Glutamatergic neuron (in vitro differentiated cells): Measurements from ENCODE around the gene TMPRSS6. TPM values are rescaled to one million over a fixed set of nuclear protein-coding genes. Genes with fewer than 3 reads are reported as not detected.

Experiments
- DNase-seq: peaks from one replicate; pipeline ENCODE4 v3.0.0; 2022
- H3K27ac Mint-ChIP-seq: one replicate; pipeline ENCODE4 v1.8.0; 2020; ENCODE audit warnings: mild to moderate bottlenecking, mixed read lengths, inconsistent platforms; ENCODE audit not compliant: unreplicated experiment
- H3K27me3 Mint-ChIP-seq: one replicate; pipeline ENCODE4 v1.8.0; 2020; ENCODE audit warnings: mild to moderate bottlenecking, moderate library complexity, mixed read lengths, inconsistent platforms; ENCODE audit not compliant: unreplicated experiment
- H3K36me3 Mint-ChIP-seq: one replicate; pipeline ENCODE4 v1.8.0; 2020; ENCODE audit warnings: mild to moderate bottlenecking, mixed read lengths, inconsistent platforms; ENCODE audit not compliant: unreplicated experiment
- H3K4me1 Mint-ChIP-seq: one replicate; pipeline ENCODE4 v1.8.0; 2020; ENCODE audit warnings: mild to moderate bottlenecking, low read depth, mixed read lengths, inconsistent platforms; ENCODE audit not compliant: unreplicated experiment
- H3K4me3 Mint-ChIP-seq: one replicate; pipeline ENCODE4 v1.8.0; 2020; ENCODE audit warnings: mild to moderate bottlenecking, mixed read lengths, inconsistent platforms; ENCODE audit not compliant: unreplicated experiment
- H3K9me3 Mint-ChIP-seq: one replicate; pipeline ENCODE4 v1.8.0; 2020; ENCODE audit warnings: mild to moderate bottlenecking, moderate library complexity, mixed read lengths, inconsistent platforms; ENCODE audit not compliant: unreplicated experiment
- CTCF ChIP-seq: fragments of 200-600 bp; sonication (generic); IDR thresholded peaks from one replicate; pipeline ENCODE4 v1.5.0; 2021; ENCODE audit not compliant: partially characterized antibody, unreplicated experiment
- total RNA-seq: library from RNA; stranded (reverse); fragmentation: NEBNext Ultra II Directional; extraction: Animal tissue kit (Norgen Biotek cat#: 25700); gene quantifications from one replicate; pipeline ENCODE4 v1.2.1, GENCODE V29; 2021; ENCODE audit not compliant: unreplicated experiment

TMPRSS6 gene
- total RNA-seq, 1 donor from 2014 or later: 0.12 TPM

DNA sequence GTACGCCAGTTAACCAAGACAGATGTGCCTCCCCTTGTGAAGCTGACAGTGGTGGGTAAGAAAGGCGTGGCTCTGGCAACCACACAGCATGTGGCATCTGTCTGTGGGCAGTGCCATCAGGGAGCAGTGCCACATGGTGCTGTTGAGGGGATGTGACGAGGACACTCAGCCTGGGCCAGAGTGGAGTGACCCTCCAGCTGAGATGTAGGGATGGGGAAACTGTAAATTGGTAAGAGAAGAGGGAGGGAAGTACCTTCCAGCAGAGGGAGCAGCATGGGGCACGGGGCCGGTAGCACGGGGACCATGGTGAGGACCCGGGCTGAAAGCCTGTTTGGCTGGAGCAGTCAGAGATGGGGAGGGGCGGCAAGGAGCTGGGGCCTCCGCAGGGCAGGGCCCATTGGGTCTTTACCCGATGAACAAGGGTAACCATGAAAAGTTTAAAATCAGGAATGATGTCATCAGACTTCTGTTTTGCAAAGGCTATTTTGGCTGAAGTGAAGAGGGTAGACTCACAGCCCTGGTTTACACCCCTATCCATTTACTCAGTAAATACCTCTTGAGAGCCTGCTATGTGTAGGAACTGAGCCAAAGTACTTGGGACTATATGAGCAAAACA lies 10.4 kb downstream of the TMPRSS6 start:
- no peak for TF ChIP-seq CTCF
- H3K27me3 Mint-ChIP-seq: peaks cover 17% of the 10 kb centered on the region
- no peak overlapping the region for H3K27ac Mint-ChIP-seq
- peaks cover 7% of the 10 kb centered on the region for H3K9me3 Mint-ChIP-seq
- no peak overlapping the region for H3K4me3 Mint-ChIP-seq
- peaks cover 15% of the 10 kb centered on the region for H3K4me1 Mint-ChIP-seq
- H3K36me3 Mint-ChIP-seq: no peaks in the 10 kb centered on the region
- no peak for DNase-seq

DNA sequence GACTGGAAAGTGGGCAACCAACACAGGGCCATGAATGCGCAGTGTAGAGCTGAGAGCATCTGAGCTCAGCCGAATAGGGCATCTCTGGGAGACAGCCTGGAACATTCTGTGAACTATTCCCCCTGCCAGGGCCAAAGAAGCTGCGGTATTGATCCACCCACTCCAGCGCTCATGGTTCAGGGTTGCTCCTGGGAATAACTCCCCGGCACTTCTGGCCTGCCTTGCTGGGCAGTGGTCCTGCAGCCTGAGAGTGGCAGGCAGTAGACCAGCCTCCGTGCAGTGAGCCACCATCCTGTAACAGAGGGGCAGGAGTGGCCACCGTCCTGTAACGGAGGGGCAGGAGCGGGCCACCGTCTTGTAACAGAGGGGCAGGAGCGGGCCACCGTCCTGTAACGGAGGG lies 12.2 kb downstream of the TMPRSS6 start:
- peak overlapping the region; percentile 38 for H3K4me3 Mint-ChIP-seq
- H3K4me1 Mint-ChIP-seq: peaks cover 19% of the 10 kb centered on the region
- no peak overlapping the region for H3K27ac Mint-ChIP-seq
- TF ChIP-seq CTCF: no peak
- H3K36me3 Mint-ChIP-seq: no peaks in the 10 kb centered on the region
- peaks cover 7% of the 10 kb centered on the region for H3K9me3 Mint-ChIP-seq
- peaks cover 14% of the 10 kb centered on the region for H3K27me3 Mint-ChIP-seq
- DNase-seq: peak; percentile 64

DNA sequence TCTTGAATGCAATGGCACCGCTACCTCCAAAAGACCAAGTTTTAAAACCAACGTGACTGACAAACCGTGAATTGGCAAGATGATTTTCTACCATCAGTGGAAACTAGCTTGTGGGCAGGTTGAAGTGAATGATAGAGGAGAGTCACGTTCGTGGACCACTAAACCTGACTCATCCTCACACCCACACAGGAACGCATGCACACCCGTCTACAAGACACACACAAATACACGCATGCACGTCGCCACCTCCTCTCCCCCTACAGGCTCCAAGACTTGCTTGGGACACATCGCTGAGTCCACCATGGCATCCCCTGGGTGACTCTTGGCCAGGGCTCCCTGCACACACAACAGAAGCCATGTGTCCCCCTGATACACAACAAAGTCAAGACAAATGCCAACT lies 14.4 kb downstream of the TMPRSS6 start:
- peaks cover 11% of the 10 kb centered on the region for H3K9me3 Mint-ChIP-seq
- no peak for DNase-seq
- H3K27me3 Mint-ChIP-seq: peaks cover 15% of the 10 kb centered on the region
- H3K4me1 Mint-ChIP-seq: peaks cover 27% of the 10 kb centered on the region
- H3K27ac Mint-ChIP-seq: no peak overlapping the region
- no peaks in the 10 kb centered on the region for H3K36me3 Mint-ChIP-seq
- TF ChIP-seq CTCF: no peak
- H3K4me3 Mint-ChIP-seq: no peak overlapping the region

DNA sequence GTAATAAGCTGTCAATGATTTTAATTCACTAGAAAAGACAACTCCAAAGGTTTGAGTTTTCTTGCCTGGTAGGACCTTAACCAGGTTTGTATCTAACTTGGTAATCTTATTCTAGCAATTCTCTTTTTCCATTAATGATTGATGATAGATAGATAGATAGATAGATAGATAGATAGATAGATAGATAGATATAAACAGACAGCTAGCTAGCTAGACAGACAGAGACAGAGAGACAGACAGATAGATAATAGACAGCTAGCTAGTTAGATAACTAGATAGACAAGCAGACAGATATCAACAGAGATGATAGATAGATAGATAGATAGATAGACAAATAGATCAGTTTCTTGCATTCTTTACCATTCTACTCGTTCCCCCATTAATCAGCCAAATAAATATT lies 15.3 kb downstream of the TMPRSS6 start:
- Mint-ChIP-seq H3K4me1 (peaks cover 27% of the 10 kb centered on the region), H3K27ac (no peak overlapping the region), H3K4me3 (no peak overlapping the region), H3K9me3 (peaks cover 11% of the 10 kb centered on the region), H3K27me3 (peaks cover 14% of the 10 kb centered on the region), H3K36me3 (no peaks in the 10 kb centered on the region)
- no peak for DNase-seq
- no peak for TF ChIP-seq CTCF

DNA sequence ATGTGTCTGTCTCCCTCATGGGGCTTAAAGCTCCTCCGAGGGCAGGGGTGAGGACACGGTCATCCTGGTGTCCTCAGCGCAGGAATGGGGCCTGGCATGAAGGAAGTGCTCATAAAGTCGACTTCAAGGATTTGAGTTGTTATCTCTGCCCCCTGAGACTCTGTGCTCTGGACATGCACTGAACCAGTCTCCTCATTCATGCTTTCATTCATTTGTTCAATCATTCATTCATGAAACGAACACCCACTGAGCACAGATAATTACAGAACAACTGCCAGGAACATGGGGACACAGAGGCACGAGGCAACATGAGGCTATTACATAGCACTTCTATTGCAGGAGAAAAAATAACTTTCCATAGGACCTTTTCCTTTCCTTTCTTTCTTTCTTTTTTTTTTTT lies 16.5 kb downstream of the TMPRSS6 start:
- no peak for TF ChIP-seq CTCF
- H3K27ac Mint-ChIP-seq: no peak overlapping the region
- H3K27me3 Mint-ChIP-seq: peaks cover 8% of the 10 kb centered on the region
- DNase-seq: no peak
- no peak overlapping the region for H3K4me3 Mint-ChIP-seq
- H3K36me3 Mint-ChIP-seq: no peaks in the 10 kb centered on the region
- peaks cover 10% of the 10 kb centered on the region for H3K9me3 Mint-ChIP-seq
- H3K4me1 Mint-ChIP-seq: peaks cover 25% of the 10 kb centered on the region
